K562 (cell line): Measurements from ENCODE around the gene ECM1. TPM values are rescaled to one million over a fixed set of nuclear protein-coding genes. Genes with fewer than 3 reads are reported as not detected.
A peak's percentile ranks its signal among the peaks of the same experiment; 100 is the strongest.

Experiments
- ATAC-seq: fragments of 200-7000 bp; cut with Tn5 transposase; 3 replicates; pipeline ENCODE4 v1.9.1; 2020; ENCODE audit warnings: moderate library complexity
- BruUV-seq: library from RNA; stranded (reverse); fragments of 400-500 nt; replicated peaks from 2 replicates; lab custom pipeline; 2021; lab: Mats Ljungman, UMichigan
- CTCF ChIA-PET: fragments of 300-600 bp; formaldehyde crosslinking; extraction: SDS; loops from one replicate; lab custom pipeline; 2021; ENCODE audit warnings: low intra/inter-chr PET ratio; lab: Yijun Ruan, JAX
- POLR2A ChIA-PET: fragments of 300-600, 350-650 bp; sonication (Branson Sonifier 250); formaldehyde crosslinking; extraction: SDS; loops from one replicate; lab custom pipeline; 2021; ENCODE audit warnings: antibody characterized with exemption, inconsistent platforms; lab: Yijun Ruan, JAX
- DNase-seq, 4 experiments: peaks; one replicate each; pipeline versions ENCODE4 v3.0.0 to v3.0.0-alpha.2; 2011 to 2018; ENCODE audit warnings: low spot score in 3 of 4, mixed read lengths in 3 of 4; ENCODE audit errors: extremely low read depth in 1 of 4
- FAIRE-seq: peaks from 2 replicates; lab custom pipeline; 2011; peaks lifted over from hg19 to GRCh38; lab: Jason Lieb, UNC
- H2AFZ ChIP-seq: 2 replicates; pipeline ENCODE4 v1.6.0; 2011; ENCODE audit warnings: low read depth, low read length, control low read depth, inconsistent platforms
- H3K27ac ChIP-seq: fragments of 200-600 bp; 3 replicates; pipeline ENCODE4 v1.8.0; 2011; ENCODE audit warnings: low read depth, mild to moderate bottlenecking, control low read depth, inconsistent platforms, low read length, moderate library complexity, mixed read lengths; ENCODE audit errors: extremely low read depth
- H3K27me3 ChIP-seq, 2 experiments: fragments of 300-600 bp in 1 of 2; 2 replicates in 1 of 2; 3 replicates in 1 of 2; pipeline versions ENCODE4 v1.6.0 to v1.8.0; 2011; ENCODE audit warnings: inconsistent platforms in 2 of 2, low read length in 2 of 2, mild to moderate bottlenecking in 1 of 2, mixed read lengths in 1 of 2, moderate library complexity in 1 of 2; ENCODE audit not compliant: control insufficient read depth in 2 of 2, insufficient read depth in 2 of 2
- H3K36me3 ChIP-seq: fragments of 300-600 bp; 3 replicates; pipeline ENCODE4 v1.8.0; 2011; ENCODE audit warnings: mild to moderate bottlenecking, low read length, inconsistent platforms; ENCODE audit not compliant: control insufficient read depth, insufficient read depth
- H3K4me1 ChIP-seq, 2 experiments: fragments of 200-600 bp in 1 of 2; replicated peaks in 1 of 2; 2 replicates in 1 of 2; 3 replicates in 1 of 2; pipeline versions ENCODE4 v1.5.1 to v1.8.0; 2011; ENCODE audit warnings: inconsistent platforms in 2 of 2, low read length in 2 of 2, mild to moderate bottlenecking in 1 of 2, mixed read lengths in 1 of 2, moderate library complexity in 1 of 2; ENCODE audit not compliant: control insufficient read depth in 2 of 2, insufficient read depth in 2 of 2
- H3K4me2 ChIP-seq: 2 replicates; pipeline ENCODE4 v1.6.1; 2011; ENCODE audit warnings: low read length, control low read depth, inconsistent platforms, mixed read lengths; ENCODE audit not compliant: insufficient read depth
- H3K4me3 ChIP-seq: fragments of 200-600 bp; sonication (generic), shearing (Covaris generic); 2 replicates; pipeline ENCODE4 v1.5.1; 2016; ENCODE audit warnings: control low read depth, inconsistent platforms
- H3K79me2 ChIP-seq: fragments of 200-600 bp; 3 replicates; pipeline ENCODE4 v1.8.0; 2011; ENCODE audit warnings: low read length, inconsistent platforms; ENCODE audit not compliant: control insufficient read depth, insufficient read depth
- H3K9ac ChIP-seq, 2 experiments: 2 replicates each; pipeline versions ENCODE4 v1.6.0 to v1.6.1; 2011; ENCODE audit warnings: low read depth in 2 of 2, low read length in 2 of 2, control low read depth in 1 of 2, inconsistent platforms in 1 of 2, mild to moderate bottlenecking in 1 of 2, mixed read lengths in 1 of 2; ENCODE audit not compliant: insufficient read depth in 1 of 2
- H3K9me1 ChIP-seq: one replicate; pipeline ENCODE4 v1.6.0; 2011; ENCODE audit warnings: inconsistent platforms, mild to moderate bottlenecking, low read length, moderate library complexity; ENCODE audit not compliant: control insufficient read depth, insufficient read depth
- H3K9me3 ChIP-seq: replicated peaks from 2 replicates; pipeline ENCODE4 v1.5.1; 2011; ENCODE audit warnings: low read depth, low read length, inconsistent platforms; ENCODE audit not compliant: control insufficient read depth, insufficient read depth
- H4K20me1 ChIP-seq: replicated peaks from 2 replicates; pipeline ENCODE4 v1.6.1; 2011; ENCODE audit warnings: low read length, inconsistent platforms, mixed read lengths; ENCODE audit not compliant: control insufficient read depth, insufficient read depth
- E2F4 ChIP-seq: sonication (generic); formaldehyde crosslinking; IDR thresholded peaks from 2 replicates; pipeline ENCODE4 v1.8.0; 2022; ENCODE audit warnings: mild to moderate bottlenecking, low read depth, missing genetic modification reagents
- POLR2B ChIP-seq: fragments of 450-650 bp; IDR thresholded peaks from 2 replicates; pipeline ENCODE4 v1.6.1; 2018; ENCODE audit warnings: low read depth; ENCODE audit not compliant: partially characterized antibody
- PTBP1 ChIP-seq: fragments of 200-400 bp; formaldehyde crosslinking; IDR thresholded peaks from 2 replicates; pipeline ENCODE4 v1.6.1; 2017; ENCODE audit warnings: low read depth, low read length
- TFAP4 ChIP-seq: sonication (generic); formaldehyde crosslinking; IDR thresholded peaks from 2 replicates; pipeline ENCODE4 v1.8.0; 2022; ENCODE audit warnings: missing genetic modification reagents, mild to moderate bottlenecking, moderate library complexity, borderline replicate concordance
- WGBS: fragments of 100-300 bp; shearing (Covaris generic); methylation state at CpG from one replicate; pipeline ENCODE4 v1.1.6; 2016; ENCODE audit warnings: low coverage, mixed read lengths; ENCODE audit not compliant: insufficient coverage; ENCODE audit errors: missing lambda C conversion rate; 5-methylcytosine and 5-hydroxymethylcytosine counted together
- in situ Hi-C: fragments of 300-500 bp; cut with MboI; formaldehyde crosslinking; loops from 4 replicates; pipeline ENCODE4 v1.15.0; 2018; ENCODE audit warnings: inconsistent platforms, mixed read lengths
- intact Hi-C: fragments of 100-400 bp; cut with micrococcal nuclease; formaldehyde crosslinking; loops from 2 replicates; pipeline ENCODE4 v1.14.2; 2022
- polyA plus RNA-seq, 8 experiments: library from polyadenylated mRNA; depleted of rRNA in 4 of 8; stranded (reverse) in 5 of 8; unstranded in 3 of 8; fragments of >200 nt; fragmentation: Nextera tagmentation in 2 of 8; fragmentation: Illumina TruSeq in 1 of 8; extraction: Ambion mirVana in 2 of 8; extraction: Trizol in 1 of 8; gene quantifications; 2 replicates each; pipeline versions ENCODE4 v1.2.1 to v1.2.3, GENCODE V29; 2011 to 2014; ENCODE audit warnings: inconsistent platforms in 1 of 8, missing spikeins in 1 of 8
- total RNA-seq, 7 experiments: library from RNA; depleted of rRNA in 6 of 7; stranded (reverse); fragments of >200 nt in 6 of 7; fragmentation: Illumina TruSeq in 2 of 7; extraction: Trizol in 2 of 7; gene quantifications; 2 replicates each; pipeline versions ENCODE4 v1.2.1 to v1.2.3, GENCODE V29; 2011 to 2021; ENCODE audit warnings: low replicate concordance in 1 of 7
- TF ChIP-seq, protein P1 (sequence below): fragments of 450-650 bp; IDR thresholded peaks from 2 replicates; pipeline ENCODE4 v1.6.1; 2017; ENCODE audit warnings: antibody characterized with exemption, mild to moderate bottlenecking

The ECM1 gene
- total and polyA plus RNA-seq, 9 of the 15 experiments (the other 6 are each of a cell fraction or from before 2014, with no cell fraction given): 6.6 to 52.2 (median 12.8) TPM

- no peak for TF ChIP-seq PTBP1
- TF ChIP-seq, protein P1, sequence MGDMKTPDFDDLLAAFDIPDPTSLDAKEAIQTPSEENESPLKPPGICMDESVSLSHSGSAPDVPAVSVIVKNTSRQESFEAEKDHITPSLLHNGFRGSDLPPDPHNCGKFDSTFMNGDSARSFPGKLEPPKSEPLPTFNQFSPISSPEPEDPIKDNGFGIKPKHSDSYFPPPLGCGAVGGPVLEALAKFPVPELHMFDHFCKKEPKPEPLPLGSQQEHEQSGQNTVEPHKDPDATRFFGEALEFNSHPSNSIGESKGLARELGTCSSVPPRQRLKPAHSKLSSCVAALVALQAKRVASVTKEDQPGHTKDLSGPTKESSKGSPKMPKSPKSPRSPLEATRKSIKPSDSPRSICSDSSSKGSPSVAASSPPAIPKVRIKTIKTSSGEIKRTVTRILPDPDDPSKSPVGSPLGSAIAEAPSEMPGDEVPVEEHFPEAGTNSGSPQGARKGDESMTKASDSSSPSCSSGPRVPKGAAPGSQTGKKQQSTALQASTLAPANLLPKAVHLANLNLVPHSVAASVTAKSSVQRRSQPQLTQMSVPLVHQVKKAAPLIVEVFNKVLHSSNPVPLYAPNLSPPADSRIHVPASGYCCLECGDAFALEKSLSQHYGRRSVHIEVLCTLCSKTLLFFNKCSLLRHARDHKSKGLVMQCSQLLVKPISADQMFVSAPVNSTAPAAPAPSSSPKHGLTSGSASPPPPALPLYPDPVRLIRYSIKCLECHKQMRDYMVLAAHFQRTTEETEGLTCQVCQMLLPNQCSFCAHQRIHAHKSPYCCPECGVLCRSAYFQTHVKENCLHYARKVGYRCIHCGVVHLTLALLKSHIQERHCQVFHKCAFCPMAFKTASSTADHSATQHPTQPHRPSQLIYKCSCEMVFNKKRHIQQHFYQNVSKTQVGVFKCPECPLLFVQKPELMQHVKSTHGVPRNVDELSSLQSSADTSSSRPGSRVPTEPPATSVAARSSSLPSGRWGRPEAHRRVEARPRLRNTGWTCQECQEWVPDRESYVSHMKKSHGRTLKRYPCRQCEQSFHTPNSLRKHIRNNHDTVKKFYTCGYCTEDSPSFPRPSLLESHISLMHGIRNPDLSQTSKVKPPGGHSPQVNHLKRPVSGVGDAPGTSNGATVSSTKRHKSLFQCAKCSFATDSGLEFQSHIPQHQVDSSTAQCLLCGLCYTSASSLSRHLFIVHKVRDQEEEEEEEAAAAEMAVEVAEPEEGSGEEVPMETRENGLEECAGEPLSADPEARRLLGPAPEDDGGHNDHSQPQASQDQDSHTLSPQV: 0 out of 2 replicates have a peak, but pooled peaks have one; percentile 34
- TF ChIP-seq E2F4 (CRISPR knock-in tag): 0 out of 2 replicates have a peak, but pooled peaks have one; percentile 23
- 0 out of 2 replicates have a peak, but pooled peaks have one; percentile 15 for TF ChIP-seq TFAP4 (CRISPR knock-in tag)
- peak; percentile 23 for TF ChIP-seq POLR2B
- CTCF ChIA-PET: no interaction called here
- H2AFZ ChIP-seq: no peak overlapping the region; the same call in 1 of the 2 replicates
- 48% methylated on average over 9 of the region's 9 CpGs for WGBS
- DNase-seq: peak in 1 of 4 experiments; percentile 33
- 0 out of 2 replicates have a peak overlapping the region, but pooled peaks have one; percentile 43 for H3K4me3 ChIP-seq
- BruUV-seq: no TSS peak
- no peak for FAIRE-seq
- no peak for ATAC-seq
- in situ Hi-C loops: no loop called here
- intact Hi-C loops: no loop called here
- H3K27me3 ChIP-seq: no peaks in the 10 kb centered on the region
- peaks cover 13% of the 10 kb centered on the region; the same call in 1 of the 3 replicates for H3K79me2 ChIP-seq
- H3K9ac ChIP-seq: peak overlapping the region; percentile 82 to 98
- H3K9me1 ChIP-seq: no peaks in the 10 kb centered on the region
- H3K4me2 ChIP-seq: peak overlapping the region; percentile 86
- peaks cover 34% of the 10 kb centered on the region; the same call in 2 of the 3 replicates for H3K36me3 ChIP-seq
- H3K4me1 ChIP-seq: peaks cover 36 to 44% of the 10 kb centered on the region in 2 experiments; a peak in 4 of 5 replicates
- H3K27ac ChIP-seq: 0 out of 3 replicates have a peak overlapping the region, but pooled peaks have one; percentile 83
- POLR2A ChIA-PET: interaction anchor here (1.4 to 2.9 kb wide), 2 partner anchors 18 to 65 kb away, joined by 4 to 17 read pairs; partner anchors contain the start of gene MCL1
- H4K20me1 ChIP-seq: no peaks in the 10 kb centered on the region
- no peaks in the 10 kb centered on the region for H3K9me3 ChIP-seq
Observed at GRCh38 chr1:150514260-150514659, 6.4 kb downstream of the ECM1 start.
